ENCODE data around the gene TBX20. TPM values are rescaled to one million over a fixed set of nuclear protein-coding genes. Genes with fewer than 3 reads are reported as not detected.
A peak's percentile ranks its signal among the peaks of the same experiment; 100 is the strongest.

TBX20 gene
- total RNA-seq, 1 experiment from 2014 or later, result not detected

GRCh38 chr7:35253460-35253709, 515 bp downstream of the TBX20 start:
- H4K20me1 ChIP-seq (ENCODE audit: control insufficient read depth, insufficient read depth, insufficient read length), result no peaks in the 10 kb centered on the region
- no peak overlapping the region for H4K5ac ChIP-seq (ENCODE audit: insufficient read length, low read depth, low read length)
- H3K23me2 ChIP-seq (ENCODE audit: insufficient read length, low read depth, low read length, poor library complexity, severe bottlenecking), result peaks cover 32% of the 10 kb centered on the region
- H3K27me3 ChIP-seq (ENCODE audit: insufficient read depth, low read length), result peaks cover 87% of the 10 kb centered on the region
- no peak overlapping the region for H3K23ac ChIP-seq (ENCODE audit: insufficient read length, low read depth, low read length)
- no peak overlapping the region for H2AFZ ChIP-seq (ENCODE audit: low read length)
- no peaks in the 10 kb centered on the region for H3K9me3 ChIP-seq (ENCODE audit: control insufficient read depth, low read depth, low read length)
- no peak for TF ChIP-seq CTCF (conservative IDR thresholded peaks at IDR 0.05)
- no peak overlapping the region for H2BK5ac ChIP-seq (ENCODE audit: insufficient read length, low read length)
- H3K79me2 ChIP-seq (ENCODE audit: insufficient read depth, low read length), result no peaks in the 10 kb centered on the region
- H3K4ac ChIP-seq (ENCODE audit: low read depth, low read length), result no peak overlapping the region
- Mint-ChIP-seq H3K27ac (no peak overlapping the region), H3K36me3 (ENCODE audit: insufficient read depth in 1 of 3, low read depth in 3 of 3) (no peaks in the 10 kb centered on the region), H3K4me3 (peak overlapping the region; percentile 66 to 85), H3K4me1 (peaks cover 35 to 54% of the 10 kb centered on the region in 2 experiments), H3K9me3 (peaks cover 0 to 7% of the 10 kb centered on the region in 2 experiments; a peak in 2 of 5 replicates), H3K27me3 (ENCODE audit: low read depth) (peaks cover 99% of the 10 kb centered on the region)
- no peak overlapping the region for H2BK12ac ChIP-seq (ENCODE audit: insufficient read length, low read depth, low read length)
- H3K56ac ChIP-seq (ENCODE audit: insufficient read length, low read depth, low read length), result no peak overlapping the region
- H3K27ac ChIP-seq (ENCODE audit: insufficient read length, low read depth, low read length), result no peak overlapping the region
- no peak overlapping the region for H3T11ph ChIP-seq (ENCODE audit: low read length)
- no peak overlapping the region for H2BK20ac ChIP-seq (ENCODE audit: low read depth, low read length, poor library complexity, severe bottlenecking)
- H4K91ac ChIP-seq (ENCODE audit: insufficient read length, low read depth, low read length), result no peak overlapping the region
- H3K9ac ChIP-seq (ENCODE audit: extremely low read depth, insufficient read length, low read length), result no peak overlapping the region
- peak overlapping the region; percentile 80 for H3K4me2 ChIP-seq (ENCODE audit: insufficient read depth, insufficient read length, low read length)
- peaks cover 3% of the 10 kb centered on the region; the same call in 1 of the 2 replicates for H3K4me1 ChIP-seq (ENCODE audit: insufficient read depth, low read length)
- WGBS (ENCODE audit: extremely low coverage, insufficient read length, low lambda C conversion rate), result no CpG with 5 or more reads among the region's 21 CpGs
- no peak overlapping the region for H3K18ac ChIP-seq (ENCODE audit: insufficient read length, low read depth, low read length)
- no peak overlapping the region for H4K8ac ChIP-seq (replicated peaks; ENCODE audit: insufficient read length, low read depth, low read length)
- H2BK15ac ChIP-seq (ENCODE audit: low read depth, low read length), result no peak overlapping the region
- DNase-seq, result peak; percentile 42
- H2AK5ac ChIP-seq (ENCODE audit: insufficient read length, low read length), result no peak overlapping the region
- no peaks in the 10 kb centered on the region for H3K79me1 ChIP-seq (ENCODE audit: insufficient read depth, low read depth, low read length, poor library complexity, severe bottlenecking)
- no peak overlapping the region; the same call in 1 of the 2 replicates for H3K14ac ChIP-seq (ENCODE audit: insufficient read depth, low read length)
- no peak overlapping the region for H2BK120ac ChIP-seq (ENCODE audit: low read depth, low read length, poor library complexity, severe bottlenecking)
